ENCODE measurements around the gene RNF167. TPM values are rescaled to one million over a fixed set of nuclear protein-coding genes. Genes with fewer than 3 reads are reported as not detected.

The RNF167 gene
- total and polyA plus RNA-seq, 2 of the 13 experiments (the other 11 are each of a cell fraction or from before 2014, with no cell fraction given), result 44.1 to 45.4 TPM

GRCh38 chr17:4939796-4940554 is at the start of gene RNF167, which contains the start of gene SLC25A11 (continued):
- 0 out of 2 replicates have a peak, but pooled peaks have one; percentile 56 for TF ChIP-seq ZNF619 (CRISPR knock-in tag; IDR thresholded peaks at IDR 0.05)
- TF ChIP-seq GTF2F1 (IDR thresholded peaks at IDR 0.05; ENCODE audit: low read length), result no peak
- TF ChIP-seq, protein P1, sequence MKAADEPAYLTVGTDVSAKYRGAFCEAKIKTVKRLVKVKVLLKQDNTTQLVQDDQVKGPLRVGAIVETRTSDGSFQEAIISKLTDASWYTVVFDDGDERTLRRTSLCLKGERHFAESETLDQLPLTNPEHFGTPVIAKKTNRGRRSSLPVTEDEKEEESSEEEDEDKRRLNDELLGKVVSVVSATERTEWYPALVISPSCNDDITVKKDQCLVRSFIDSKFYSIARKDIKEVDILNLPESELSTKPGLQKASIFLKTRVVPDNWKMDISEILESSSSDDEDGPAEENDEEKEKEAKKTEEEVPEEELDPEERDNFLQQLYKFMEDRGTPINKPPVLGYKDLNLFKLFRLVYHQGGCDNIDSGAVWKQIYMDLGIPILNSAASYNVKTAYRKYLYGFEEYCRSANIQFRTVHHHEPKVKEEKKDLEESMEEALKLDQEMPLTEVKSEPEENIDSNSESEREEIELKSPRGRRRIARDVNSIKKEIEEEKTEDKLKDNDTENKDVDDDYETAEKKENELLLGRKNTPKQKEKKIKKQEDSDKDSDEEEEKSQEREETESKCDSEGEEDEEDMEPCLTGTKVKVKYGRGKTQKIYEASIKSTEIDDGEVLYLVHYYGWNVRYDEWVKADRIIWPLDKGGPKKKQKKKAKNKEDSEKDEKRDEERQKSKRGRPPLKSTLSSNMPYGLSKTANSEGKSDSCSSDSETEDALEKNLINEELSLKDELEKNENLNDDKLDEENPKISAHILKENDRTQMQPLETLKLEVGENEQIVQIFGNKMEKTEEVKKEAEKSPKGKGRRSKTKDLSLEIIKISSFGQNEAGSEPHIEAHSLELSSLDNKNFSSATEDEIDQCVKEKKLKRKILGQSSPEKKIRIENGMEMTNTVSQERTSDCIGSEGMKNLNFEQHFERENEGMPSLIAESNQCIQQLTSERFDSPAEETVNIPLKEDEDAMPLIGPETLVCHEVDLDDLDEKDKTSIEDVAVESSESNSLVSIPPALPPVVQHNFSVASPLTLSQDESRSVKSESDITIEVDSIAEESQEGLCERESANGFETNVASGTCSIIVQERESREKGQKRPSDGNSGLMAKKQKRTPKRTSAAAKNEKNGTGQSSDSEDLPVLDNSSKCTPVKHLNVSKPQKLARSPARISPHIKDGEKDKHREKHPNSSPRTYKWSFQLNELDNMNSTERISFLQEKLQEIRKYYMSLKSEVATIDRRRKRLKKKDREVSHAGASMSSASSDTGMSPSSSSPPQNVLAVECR (CRISPR knock-in tag; IDR thresholded peaks at IDR 0.05; ENCODE audit: borderline replicate concordance), result peak; percentile 73; the same call in 1 of the 2 replicates
- TF ChIP-seq STAT5B (CRISPR knock-in tag; IDR thresholded peaks at IDR 0.05), result no peak
- TF ChIP-seq ZNF589 (CRISPR knock-in tag; conservative IDR thresholded peaks at IDR 0.05), result no peak
- TF ChIP-seq ZBTB2 (CRISPR knock-in tag; IDR thresholded peaks at IDR 0.05; ENCODE audit: low read depth), result peak; percentile 92
- peak; percentile 24 for TF ChIP-seq FOXA3 (CRISPR knock-in tag; IDR thresholded peaks at IDR 0.05)
- TF ChIP-seq, protein P2, sequence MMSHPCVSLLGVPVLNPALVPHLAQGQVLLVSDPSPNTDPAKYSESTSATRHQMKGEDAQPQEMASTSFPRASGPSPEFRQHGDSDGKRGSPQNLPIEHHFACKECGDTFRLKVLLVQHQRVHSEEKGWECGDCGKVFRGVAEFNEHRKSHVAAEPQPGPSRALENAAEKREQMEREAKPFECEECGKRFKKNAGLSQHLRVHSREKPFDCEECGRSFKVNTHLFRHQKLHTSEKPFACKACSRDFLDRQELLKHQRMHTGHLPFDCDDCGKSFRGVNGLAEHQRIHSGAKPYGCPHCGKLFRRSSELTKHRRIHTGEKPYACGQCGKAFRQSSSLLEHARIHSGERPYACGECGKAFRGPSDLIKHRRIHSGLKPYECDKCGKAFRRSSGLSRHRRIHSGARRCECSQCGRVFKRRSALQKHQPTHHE (CRISPR knock-in tag; IDR thresholded peaks at IDR 0.05; ENCODE audit: borderline replicate concordance), result 0 out of 2 replicates have a peak, but pooled peaks have one; percentile 24
- no peak for TF ChIP-seq ZNF512 (CRISPR knock-in tag; IDR thresholded peaks at IDR 0.05)
- peak; percentile 87 for TF ChIP-seq YY1 (IDR thresholded peaks at IDR 0.05; ENCODE audit: insufficient read depth, insufficient replicate concordance, low read depth, low read length)
- TF ChIP-seq ZNF207 (IDR thresholded peaks at IDR 0.05; ENCODE audit: borderline replicate concordance), result no peak
- TF ChIP-seq ZNF276 (CRISPR knock-in tag; IDR thresholded peaks at IDR 0.05; ENCODE audit: low read depth), result no peak; the same call in 1 of the 2 replicates
- peak; percentile 79; the same call in 1 of the 2 replicates for TF ChIP-seq ZMAT3 (CRISPR knock-in tag; conservative IDR thresholded peaks at IDR 0.05)
- no peak for TF ChIP-seq ZNF34 (CRISPR knock-in tag; IDR thresholded peaks at IDR 0.05; ENCODE audit: borderline replicate concordance)
- no peak for TF ChIP-seq ZNF558 (CRISPR knock-in tag; IDR thresholded peaks at IDR 0.05; ENCODE audit: borderline replicate concordance)
- no peak for TF ChIP-seq SMARCE1 (IDR thresholded peaks at IDR 0.05; ENCODE audit: borderline replicate concordance)
- TF ChIP-seq ZNF44 (CRISPR knock-in tag; IDR thresholded peaks at IDR 0.05), result 0 out of 2 replicates have a peak, but pooled peaks have one; percentile 23
- TF ChIP-seq GATA4 (IDR thresholded peaks at IDR 0.05; ENCODE audit: borderline replicate concordance, low read depth), result no peak

Data from HepG2 (cell line).